ENCODE measurements around the gene AP4M1.

The AP4M1 gene

GRCh38 chr7:100126931-100127865 lies 25.8 kb downstream of the AP4M1 start, which contains the start of gene MBLAC1 (continued):
- TF ChIP-seq, protein P1, sequence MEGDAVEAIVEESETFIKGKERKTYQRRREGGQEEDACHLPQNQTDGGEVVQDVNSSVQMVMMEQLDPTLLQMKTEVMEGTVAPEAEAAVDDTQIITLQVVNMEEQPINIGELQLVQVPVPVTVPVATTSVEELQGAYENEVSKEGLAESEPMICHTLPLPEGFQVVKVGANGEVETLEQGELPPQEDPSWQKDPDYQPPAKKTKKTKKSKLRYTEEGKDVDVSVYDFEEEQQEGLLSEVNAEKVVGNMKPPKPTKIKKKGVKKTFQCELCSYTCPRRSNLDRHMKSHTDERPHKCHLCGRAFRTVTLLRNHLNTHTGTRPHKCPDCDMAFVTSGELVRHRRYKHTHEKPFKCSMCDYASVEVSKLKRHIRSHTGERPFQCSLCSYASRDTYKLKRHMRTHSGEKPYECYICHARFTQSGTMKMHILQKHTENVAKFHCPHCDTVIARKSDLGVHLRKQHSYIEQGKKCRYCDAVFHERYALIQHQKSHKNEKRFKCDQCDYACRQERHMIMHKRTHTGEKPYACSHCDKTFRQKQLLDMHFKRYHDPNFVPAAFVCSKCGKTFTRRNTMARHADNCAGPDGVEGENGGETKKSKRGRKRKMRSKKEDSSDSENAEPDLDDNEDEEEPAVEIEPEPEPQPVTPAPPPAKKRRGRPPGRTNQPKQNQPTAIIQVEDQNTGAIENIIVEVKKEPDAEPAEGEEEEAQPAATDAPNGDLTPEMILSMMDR (tag by site-specific recombination; IDR thresholded peaks at IDR 0.05), result no peak; the same call in 1 of the 2 replicates
- TF ChIP-seq, protein P2, sequence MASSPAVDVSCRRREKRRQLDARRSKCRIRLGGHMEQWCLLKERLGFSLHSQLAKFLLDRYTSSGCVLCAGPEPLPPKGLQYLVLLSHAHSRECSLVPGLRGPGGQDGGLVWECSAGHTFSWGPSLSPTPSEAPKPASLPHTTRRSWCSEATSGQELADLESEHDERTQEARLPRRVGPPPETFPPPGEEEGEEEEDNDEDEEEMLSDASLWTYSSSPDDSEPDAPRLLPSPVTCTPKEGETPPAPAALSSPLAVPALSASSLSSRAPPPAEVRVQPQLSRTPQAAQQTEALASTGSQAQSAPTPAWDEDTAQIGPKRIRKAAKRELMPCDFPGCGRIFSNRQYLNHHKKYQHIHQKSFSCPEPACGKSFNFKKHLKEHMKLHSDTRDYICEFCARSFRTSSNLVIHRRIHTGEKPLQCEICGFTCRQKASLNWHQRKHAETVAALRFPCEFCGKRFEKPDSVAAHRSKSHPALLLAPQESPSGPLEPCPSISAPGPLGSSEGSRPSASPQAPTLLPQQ (tag by site-specific recombination; IDR thresholded peaks at IDR 0.05), result peak; percentile 72
- TF ChIP-seq, protein P3, sequence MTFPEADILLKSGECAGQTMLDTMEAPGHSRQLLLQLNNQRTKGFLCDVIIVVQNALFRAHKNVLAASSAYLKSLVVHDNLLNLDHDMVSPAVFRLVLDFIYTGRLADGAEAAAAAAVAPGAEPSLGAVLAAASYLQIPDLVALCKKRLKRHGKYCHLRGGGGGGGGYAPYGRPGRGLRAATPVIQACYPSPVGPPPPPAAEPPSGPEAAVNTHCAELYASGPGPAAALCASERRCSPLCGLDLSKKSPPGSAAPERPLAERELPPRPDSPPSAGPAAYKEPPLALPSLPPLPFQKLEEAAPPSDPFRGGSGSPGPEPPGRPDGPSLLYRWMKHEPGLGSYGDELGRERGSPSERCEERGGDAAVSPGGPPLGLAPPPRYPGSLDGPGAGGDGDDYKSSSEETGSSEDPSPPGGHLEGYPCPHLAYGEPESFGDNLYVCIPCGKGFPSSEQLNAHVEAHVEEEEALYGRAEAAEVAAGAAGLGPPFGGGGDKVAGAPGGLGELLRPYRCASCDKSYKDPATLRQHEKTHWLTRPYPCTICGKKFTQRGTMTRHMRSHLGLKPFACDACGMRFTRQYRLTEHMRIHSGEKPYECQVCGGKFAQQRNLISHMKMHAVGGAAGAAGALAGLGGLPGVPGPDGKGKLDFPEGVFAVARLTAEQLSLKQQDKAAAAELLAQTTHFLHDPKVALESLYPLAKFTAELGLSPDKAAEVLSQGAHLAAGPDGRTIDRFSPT (tag by site-specific recombination; IDR thresholded peaks at IDR 0.05), result peak; percentile 96
- TF ChIP-seq ZNF133 (tag by site-specific recombination; IDR thresholded peaks at IDR 0.05), result 0 out of 2 replicates have a peak, but pooled peaks have one; percentile 27
- no peak for TF ChIP-seq ZNF350 (tag by site-specific recombination; IDR thresholded peaks at IDR 0.05)
- TF ChIP-seq ZNF623 (tag by site-specific recombination; IDR thresholded peaks at IDR 0.05), result 0 out of 2 replicates have a peak, but pooled peaks have one; percentile 5
- TF ChIP-seq WT1 (tag by site-specific recombination; IDR thresholded peaks at IDR 0.05), result peak; percentile 63
- TF ChIP-seq BCL11B (tag by site-specific recombination; IDR thresholded peaks at IDR 0.05; ENCODE audit: low read depth), result peak; percentile 76; the same call in 1 of the 2 replicates
- peak; percentile 93; the same call in 1 of the 2 replicates for TF ChIP-seq ZEB2 (tag by site-specific recombination; IDR thresholded peaks at IDR 0.05)
- peak; percentile 87 for TF ChIP-seq ZBTB8A (tag by site-specific recombination; IDR thresholded peaks at IDR 0.05)
- peak; percentile 67 for TF ChIP-seq ZFP37 (tag by site-specific recombination; IDR thresholded peaks at IDR 0.05)
- no peak for TF ChIP-seq ZNF624 (tag by site-specific recombination; IDR thresholded peaks at IDR 0.05)
- TF ChIP-seq ZNF146 (tag by site-specific recombination; IDR thresholded peaks at IDR 0.05), result no peak; the same call in 1 of the 2 replicates
- TF ChIP-seq ZNF19 (tag by site-specific recombination; IDR thresholded peaks at IDR 0.05; ENCODE audit: low read depth), result no peak
- peak; percentile 85 for TF ChIP-seq GLIS2 (tag by site-specific recombination; IDR thresholded peaks at IDR 0.05)
- no peak for TF ChIP-seq ZNF626 (tag by site-specific recombination; IDR thresholded peaks at IDR 0.05)
- TF ChIP-seq ZNF335 (tag by site-specific recombination; conservative IDR thresholded peaks at IDR 0.05), result peak; percentile 87
- peak; percentile 66; the same call in 1 of the 2 replicates for TF ChIP-seq ZNF18 (tag by site-specific recombination; IDR thresholded peaks at IDR 0.05)
- TF ChIP-seq ZNF571 (tag by site-specific recombination; IDR thresholded peaks at IDR 0.05), result no peak
- TF ChIP-seq PRDM1 (tag by site-specific recombination; IDR thresholded peaks at IDR 0.05), result peak; percentile 98
- TF ChIP-seq ZNF341 (tag by site-specific recombination; IDR thresholded peaks at IDR 0.05; ENCODE audit: low read depth), result peak; percentile 49; the same call in 1 of the 2 replicates
- TF ChIP-seq, protein P4, sequence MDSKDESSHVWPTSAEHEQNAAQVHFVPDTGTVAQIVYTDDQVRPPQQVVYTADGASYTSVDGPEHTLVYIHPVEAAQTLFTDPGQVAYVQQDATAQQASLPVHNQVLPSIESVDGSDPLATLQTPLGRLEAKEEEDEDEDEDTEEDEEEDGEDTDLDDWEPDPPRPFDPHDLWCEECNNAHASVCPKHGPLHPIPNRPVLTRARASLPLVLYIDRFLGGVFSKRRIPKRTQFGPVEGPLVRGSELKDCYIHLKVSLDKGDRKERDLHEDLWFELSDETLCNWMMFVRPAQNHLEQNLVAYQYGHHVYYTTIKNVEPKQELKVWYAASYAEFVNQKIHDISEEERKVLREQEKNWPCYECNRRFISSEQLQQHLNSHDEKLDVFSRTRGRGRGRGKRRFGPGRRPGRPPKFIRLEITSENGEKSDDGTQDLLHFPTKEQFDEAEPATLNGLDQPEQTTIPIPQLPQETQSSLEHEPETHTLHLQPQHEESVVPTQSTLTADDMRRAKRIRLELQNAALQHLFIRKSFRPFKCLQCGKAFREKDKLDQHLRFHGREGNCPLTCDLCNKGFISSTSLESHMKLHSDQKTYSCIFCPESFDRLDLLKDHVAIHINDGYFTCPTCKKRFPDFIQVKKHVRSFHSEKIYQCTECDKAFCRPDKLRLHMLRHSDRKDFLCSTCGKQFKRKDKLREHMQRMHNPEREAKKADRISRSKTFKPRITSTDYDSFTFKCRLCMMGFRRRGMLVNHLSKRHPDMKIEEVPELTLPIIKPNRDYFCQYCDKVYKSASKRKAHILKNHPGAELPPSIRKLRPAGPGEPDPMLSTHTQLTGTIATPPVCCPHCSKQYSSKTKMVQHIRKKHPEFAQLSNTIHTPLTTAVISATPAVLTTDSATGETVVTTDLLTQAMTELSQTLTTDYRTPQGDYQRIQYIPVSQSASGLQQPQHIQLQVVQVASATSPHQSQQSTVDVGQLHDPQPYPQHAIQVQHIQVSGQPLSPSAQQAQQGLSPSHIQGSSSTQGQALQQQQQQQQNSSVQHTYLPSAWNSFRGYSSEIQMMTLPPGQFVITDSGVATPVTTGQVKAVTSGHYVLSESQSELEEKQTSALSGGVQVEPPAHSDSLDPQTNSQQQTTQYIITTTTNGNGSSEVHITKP (tag by site-specific recombination; IDR thresholded peaks at IDR 0.05), result peak; percentile 100
- TF ChIP-seq ZNF10 (tag by site-specific recombination; IDR thresholded peaks at IDR 0.05), result peak; percentile 3; the same call in 1 of the 2 replicates
- peak; percentile 79 for TF ChIP-seq ZXDB (tag by site-specific recombination; IDR thresholded peaks at IDR 0.05)
- peak; percentile 90 for TF ChIP-seq ZBTB17 (tag by site-specific recombination; IDR thresholded peaks at IDR 0.05)
- TF ChIP-seq ZNF239 (tag by site-specific recombination; IDR thresholded peaks at IDR 0.05), result peak; percentile 14; the same call in 1 of the 2 replicates
- TF ChIP-seq TCF7L2 (IDR thresholded peaks at IDR 0.05; ENCODE audit: borderline replicate concordance, low read depth, low read length), result no peak
- peak; percentile 89 for TF ChIP-seq GLI4 (tag by site-specific recombination; IDR thresholded peaks at IDR 0.05)
- TF ChIP-seq ZNF600 (tag by site-specific recombination; IDR thresholded peaks at IDR 0.05), result peak; percentile 23; the same call in 1 of the 2 replicates
